Medulla oblongata (tissue), 1 donor: ENCODE results near the gene CEP152.

Source experiments
- DNase-seq: peaks from one replicate; pipeline ENCODE4 v3.0.0-alpha.2; 2015; ENCODE audit errors: extremely low spot score

The CEP152 gene

GRCh38 chr15:48708641-48709040 lies 102.2 kb downstream of the CEP152 start:
- DNase-seq = no peak

DNA sequence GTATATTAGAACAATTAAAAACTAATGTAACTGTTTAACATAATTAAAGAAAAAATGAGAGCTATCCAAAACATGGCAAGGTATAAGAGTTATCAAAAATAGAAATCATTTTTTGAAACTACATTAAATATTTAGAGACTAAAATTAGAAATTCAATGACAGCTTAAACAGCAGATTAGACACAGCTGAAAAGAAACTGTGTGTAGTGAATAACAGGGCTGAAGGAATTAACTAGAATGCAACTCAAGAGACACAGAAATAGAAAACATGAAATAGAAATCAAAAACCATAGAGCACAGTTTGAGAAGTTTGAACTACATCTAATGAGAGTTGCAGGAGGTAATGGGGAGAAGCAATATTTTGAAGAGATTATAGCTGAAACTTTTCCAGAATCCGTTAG lies 105.5 kb downstream of the CEP152 start:
- DNase-seq = no peak

GRCh38 chr15:48703544-48703943 lies 107.3 kb downstream of the CEP152 start:
- no peak for DNase-seq

- no peak for DNase-seq
These were observed 108.2 kb downstream of the CEP152 start for GRCh38 chr15:48702569-48703236.

DNA sequence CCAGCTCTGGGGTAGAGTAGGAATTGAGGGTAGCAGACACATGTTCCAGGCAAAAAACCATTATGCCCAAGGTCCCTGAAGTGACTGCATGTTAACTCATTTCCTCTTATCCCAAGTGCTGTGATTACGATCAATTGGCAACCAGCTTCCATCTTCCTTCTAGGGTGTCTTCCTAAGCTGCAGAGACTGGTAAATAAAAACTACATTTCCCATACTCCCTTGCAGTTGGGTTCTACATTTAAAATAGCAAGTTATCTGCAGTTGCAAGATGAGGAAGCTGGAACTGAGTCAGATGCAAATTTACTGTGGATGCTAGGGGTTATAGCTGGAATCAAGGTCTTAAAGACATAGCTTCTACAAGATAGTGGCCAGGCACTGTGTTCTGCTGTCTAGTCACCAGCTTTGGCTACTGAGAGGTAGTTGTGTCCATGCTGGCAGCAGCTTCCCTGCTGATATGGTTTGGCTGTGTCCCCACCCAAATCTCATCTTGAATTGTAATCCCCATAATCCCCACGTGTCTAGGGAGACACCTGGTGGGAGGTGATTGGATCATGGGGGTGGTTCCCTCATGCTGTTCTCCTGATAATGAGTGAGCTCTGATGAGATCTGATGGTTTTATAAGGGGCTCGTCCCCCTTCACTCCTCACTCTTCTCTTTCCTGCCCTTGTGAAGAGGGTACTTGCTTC lies 114.1 kb downstream of the CEP152 start:
- DNase-seq = no peak

- no peak for DNase-seq
These were observed 114.9 kb downstream of the CEP152 start for GRCh38 chr15:48695827-48696573.

GRCh38 chr15:48695088-48695826 lies 115.6 kb downstream of the CEP152 start:
- DNase-seq = no peak

DNA sequence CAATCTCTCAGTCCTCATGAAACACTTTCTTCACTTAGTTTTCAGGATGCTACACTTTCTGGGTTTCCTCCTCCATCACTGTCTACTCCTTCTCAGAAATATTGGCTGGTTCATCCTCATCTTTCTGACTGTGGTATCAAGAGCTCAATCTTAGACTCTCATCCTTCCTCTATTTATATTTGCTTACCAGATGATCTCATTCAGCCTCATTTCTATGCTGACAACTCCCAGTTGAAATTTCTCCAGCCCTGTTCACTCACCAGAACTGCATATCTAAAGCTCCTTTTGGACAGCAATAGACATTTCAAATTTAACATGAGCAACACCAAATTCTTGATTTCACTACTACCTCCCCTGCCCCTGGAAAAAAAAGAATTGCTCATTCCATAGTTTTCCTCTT lies 117.4 kb downstream of the CEP152 start:
- no peak for DNase-seq

DNA sequence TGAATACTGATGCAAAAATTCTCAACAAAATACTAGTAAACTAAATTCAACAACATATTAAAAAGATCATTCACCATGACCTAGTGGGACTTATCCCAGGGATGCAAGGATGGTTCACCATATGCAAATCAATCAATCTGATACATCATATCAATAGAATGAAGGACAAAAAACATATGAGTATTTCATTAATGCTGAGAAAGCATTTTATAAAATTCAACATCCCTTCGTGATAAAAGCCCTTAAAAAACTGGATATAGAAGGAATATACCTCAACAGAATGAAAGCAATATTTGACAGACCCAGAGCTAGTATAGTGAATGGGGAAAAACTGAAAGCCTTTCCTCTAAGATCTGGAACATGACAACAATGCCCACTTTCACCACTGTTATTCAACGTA lies 122.4 kb downstream of the CEP152 start:
- DNase-seq = no peak
